ENCODE measurements around the gene KDM4C.
"Not testable (repeated sequence)": the region's sequence is repeated elsewhere in the genome, so short reads cannot be mapped to it uniquely, and the experiment has no call there.

Gene KDM4C

DNA sequence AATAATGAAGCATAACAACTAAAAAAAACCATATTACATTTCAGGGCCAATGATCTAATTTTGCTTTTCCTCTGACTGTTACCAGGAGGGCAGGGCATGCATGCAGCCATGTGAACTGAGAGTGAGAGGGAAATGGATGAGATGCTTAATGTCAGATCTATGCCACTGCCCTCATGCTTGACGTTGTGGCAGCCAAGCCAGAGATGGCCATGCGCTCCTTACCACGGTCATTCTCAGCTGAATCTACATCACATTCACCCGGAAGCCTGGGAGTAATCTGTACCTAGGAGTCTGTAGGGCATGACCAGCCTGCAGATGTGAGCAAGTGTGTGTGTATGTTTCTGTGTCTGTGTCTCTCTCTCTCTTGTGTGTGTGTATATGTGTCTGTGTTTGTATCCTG lies 183.7 kb downstream of the KDM4C start:
- DNase-seq: no peak

DNA sequence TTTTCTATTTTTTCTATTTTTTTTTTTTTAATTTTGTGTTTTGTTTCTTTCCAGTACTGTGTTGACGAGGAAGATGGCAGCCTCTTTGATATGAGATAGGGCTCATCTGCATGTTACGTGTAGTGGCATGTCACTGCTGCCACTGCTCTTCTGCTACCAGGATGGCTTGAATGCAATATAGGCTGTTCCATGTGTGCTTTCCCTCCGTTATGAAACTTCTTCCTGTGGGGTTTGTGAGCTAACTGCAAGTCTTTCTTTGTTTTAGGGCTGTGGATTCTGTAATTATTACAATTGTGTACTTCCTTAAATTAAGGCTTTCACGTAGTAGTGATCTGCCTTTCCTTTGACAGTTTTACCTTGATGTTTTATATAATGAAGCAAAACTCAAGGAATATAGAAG lies 184.6 kb downstream of the KDM4C start:
- no peak for DNase-seq

DNA sequence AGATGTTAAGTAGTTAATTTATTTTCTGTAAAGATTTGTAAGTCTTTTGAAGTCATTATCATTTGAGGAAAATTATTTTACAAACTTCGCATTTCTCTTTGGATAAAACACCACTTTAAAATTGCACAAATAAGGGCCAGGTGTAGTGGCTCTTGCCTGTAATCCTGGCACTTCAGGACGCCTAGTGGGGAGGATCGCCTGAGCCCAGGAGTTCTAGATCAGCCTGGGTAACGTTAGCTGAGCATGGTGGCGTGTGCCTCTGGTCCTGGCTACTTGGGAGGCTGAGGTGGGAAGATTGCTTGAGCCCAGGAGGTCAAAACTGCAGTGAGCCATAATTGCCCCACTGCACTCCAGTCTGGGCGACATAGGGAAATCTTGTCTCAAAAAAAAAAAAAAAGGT lies 185.5 kb downstream of the KDM4C start:
- no peak for DNase-seq

DNA sequence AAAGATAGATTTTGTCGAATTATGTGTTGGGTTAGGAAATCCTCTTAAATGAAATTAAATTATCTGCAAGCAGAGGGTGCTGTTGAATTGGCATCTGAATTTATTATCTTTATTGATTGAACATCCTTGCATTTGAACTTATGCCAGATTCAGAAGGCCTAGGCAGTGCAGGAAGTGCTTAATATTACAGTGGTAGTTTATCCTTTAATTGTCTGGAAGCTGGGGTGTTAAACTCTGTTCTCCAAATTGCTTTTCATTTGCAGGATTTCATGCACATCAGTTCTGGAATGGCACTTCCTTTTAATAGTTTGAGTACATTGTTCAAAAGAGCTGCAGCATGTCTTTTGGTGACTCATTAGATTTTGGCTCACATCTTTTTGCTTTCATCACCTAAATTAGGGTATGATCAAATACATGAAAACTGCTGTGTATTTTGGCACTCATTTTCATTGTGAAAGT lies 186.3 kb downstream of the KDM4C start:
- peak; percentile 24 for DNase-seq

DNA sequence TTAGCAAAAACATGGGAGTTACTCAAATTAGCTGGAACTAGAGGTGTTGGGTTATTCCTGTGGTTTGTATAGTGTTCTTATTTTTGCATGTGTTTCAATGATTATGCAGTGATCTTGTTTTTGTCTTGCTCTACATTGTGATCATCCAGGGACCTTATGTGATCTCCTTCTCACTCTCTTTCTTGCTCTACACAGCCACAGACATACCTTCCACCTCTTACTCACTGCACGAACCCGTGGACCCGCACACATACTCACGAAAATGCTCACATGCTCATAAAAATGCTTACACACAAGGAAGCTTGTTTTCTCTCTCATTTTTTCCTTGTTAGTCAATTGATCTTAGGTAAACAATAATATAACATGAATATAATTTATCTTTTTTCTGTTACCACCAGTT lies 187.1 kb downstream of the KDM4C start:
- DNase-seq: no peak

DNA sequence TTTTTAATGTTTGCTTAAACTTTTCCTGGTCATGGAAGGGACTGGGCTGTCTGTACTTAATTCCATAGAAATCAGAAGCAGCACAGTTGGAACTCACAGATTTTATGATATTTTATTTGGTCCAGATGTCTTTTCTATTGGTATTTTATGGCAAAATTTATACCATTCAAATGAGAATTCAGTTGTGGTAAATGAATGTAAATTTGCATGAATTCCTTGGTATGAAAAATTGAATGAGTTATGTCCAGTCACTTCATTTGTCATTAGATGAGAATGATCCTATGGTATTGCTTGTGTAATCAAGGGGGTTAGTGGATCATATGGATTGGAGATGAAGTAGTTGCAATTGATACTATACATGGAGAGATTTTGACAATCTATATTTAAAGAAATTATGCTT lies 188.0 kb downstream of the KDM4C start:
- no peak for DNase-seq

DNA sequence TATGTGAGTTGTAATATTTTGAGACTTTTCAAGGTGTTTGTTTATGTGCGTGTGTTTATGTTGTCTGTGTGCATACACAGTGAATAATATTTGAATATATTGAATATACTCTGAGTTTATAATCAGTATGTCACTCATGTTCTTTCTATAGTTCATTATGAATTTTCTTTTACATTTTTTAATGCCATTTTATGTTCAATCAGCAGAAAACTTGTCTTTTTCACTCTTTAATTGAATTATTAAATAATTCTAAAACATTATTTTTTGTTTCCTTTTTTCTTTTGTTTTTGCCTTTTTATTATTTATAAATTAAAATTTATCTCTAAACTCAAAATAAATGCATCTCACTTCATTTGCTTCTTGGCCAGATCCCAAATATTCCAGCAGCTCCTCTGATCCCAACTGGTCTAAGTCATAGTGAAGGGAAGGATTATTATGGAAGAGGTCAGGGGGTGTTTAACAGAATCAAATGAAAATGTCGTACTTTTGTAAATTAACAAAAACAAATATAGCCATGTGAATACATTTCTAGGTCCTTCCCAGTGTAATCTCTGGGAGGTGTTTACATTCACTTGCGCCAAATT lies 188.9 kb downstream of the KDM4C start:
- DNase-seq: no peak

DNA sequence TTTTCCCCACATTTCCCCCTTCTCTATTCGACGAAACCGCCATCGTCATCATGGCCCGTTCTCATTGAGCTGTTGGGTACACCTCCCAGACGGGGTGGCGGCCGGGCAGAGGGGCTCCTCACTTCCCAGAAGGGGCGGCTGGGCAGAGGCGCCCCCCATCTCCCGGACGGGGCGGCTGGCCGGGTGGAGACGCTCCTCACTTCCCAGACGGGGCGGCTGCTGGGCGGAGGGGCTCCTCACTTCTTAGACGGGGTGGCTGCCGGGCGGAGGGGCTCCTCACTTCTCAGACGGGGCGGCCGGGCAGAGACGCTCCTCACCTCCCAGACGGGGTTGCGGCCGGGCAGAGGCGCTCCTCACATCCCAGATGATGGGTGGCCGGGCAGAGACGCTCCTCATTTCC lies 191.1 kb downstream of the KDM4C start:
- DNase-seq: not testable (repeated sequence)

DNA sequence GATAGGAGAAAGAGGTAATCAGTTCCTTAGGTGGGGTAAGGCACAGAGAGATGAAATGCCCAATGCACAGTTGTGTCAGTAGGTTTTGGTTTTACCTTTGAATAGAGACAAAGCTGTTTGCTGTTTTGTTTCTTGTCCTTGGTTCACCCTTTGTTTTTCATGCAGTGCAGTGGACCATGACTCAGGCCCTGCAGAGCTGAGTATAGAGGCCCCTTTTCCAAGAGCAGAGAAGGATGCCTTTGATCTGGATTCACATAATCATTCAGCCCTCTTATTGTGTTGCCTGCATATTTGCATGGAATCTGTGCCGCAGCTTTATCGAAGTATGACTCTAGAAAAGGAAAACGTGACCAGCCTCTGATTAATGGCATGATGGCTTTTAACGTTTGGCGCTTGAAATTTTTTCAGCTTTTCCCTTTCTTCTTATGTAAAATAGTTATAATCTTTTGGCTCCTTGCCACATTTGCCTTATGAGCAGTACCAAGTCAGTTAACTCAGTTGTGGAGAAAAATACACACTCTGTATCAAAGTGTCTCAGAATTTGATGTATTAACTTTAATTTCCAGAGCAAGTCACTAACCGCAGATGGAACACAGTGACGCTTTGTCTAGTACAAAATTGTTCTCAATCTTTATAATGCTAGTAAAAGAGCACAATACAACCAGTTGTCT lies 197.6 kb downstream of the KDM4C start:
- no peak for DNase-seq

DNA sequence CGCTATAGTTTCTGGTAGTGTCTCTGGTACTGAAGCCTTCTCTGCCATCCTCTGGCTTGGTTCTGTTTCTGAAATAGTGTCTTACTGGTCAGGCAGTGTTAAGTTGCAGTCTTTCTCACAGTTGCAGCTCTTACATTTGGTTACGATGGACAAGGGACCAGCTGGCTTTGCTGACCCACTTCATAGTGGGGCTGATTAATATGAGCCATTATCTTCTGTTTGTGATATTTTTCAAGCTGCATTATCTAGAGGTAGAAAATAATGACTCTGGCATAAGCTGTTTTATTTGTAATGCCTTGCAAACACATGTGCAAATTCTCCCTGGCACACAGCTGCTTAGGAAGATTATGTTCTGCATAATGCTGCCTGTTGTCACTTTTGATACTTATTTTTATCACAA lies 199.1 kb downstream of the KDM4C start:
- DNase-seq: no peak

DNA sequence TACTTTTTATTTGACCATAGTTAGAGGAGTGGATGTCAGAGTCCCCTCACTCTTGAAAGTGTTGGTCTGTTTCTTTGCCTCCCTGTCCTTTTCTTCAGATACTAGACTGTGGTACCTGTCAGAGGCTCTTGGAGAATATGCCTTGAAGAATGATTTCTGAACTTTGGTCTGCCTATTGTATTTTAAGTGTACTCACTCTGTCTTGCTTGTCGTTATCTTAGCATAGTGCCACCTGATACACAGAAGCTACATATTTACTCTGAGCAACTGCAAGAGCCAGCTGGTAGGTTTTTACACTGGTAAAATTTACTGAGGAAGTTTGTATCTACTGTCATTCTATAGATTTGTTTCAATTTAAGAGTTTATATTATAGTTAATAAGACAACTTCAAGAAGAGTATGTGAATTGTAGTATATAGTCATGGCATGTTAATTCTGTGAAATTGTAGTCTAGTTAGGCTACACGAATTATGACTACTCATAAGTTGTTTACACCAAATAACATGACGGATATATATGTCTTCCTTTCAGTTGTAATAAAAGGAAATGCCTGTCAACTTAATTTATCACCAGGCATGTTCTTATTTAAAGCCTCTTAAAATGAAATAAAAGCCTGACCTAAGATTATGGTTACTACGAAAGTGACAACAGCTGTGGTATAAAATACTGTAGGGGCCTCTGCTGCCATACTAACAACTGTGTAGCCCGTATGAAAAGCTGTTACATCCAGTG lies 201.7 kb downstream of the KDM4C start:
- DNase-seq: no peak

DNA sequence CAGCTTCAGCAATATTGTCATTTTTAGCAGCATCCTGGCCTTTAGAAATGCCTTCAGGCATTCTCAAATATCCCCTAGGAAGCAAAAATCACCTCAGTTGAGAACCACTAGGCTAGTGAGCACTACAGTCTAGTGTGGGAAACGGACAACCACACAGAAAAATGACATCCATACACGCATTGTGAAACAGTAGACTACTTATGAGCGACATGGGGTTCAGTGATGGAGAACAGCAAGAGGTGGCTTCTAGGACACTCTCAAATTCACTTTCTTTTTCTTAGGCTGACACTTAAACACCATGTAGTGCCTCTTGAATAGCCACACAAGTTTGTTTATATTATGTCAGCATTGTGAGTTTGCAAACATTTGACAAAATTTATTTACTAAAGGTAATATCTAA lies 203.0 kb downstream of the KDM4C start:
- DNase-seq: no peak

DNA sequence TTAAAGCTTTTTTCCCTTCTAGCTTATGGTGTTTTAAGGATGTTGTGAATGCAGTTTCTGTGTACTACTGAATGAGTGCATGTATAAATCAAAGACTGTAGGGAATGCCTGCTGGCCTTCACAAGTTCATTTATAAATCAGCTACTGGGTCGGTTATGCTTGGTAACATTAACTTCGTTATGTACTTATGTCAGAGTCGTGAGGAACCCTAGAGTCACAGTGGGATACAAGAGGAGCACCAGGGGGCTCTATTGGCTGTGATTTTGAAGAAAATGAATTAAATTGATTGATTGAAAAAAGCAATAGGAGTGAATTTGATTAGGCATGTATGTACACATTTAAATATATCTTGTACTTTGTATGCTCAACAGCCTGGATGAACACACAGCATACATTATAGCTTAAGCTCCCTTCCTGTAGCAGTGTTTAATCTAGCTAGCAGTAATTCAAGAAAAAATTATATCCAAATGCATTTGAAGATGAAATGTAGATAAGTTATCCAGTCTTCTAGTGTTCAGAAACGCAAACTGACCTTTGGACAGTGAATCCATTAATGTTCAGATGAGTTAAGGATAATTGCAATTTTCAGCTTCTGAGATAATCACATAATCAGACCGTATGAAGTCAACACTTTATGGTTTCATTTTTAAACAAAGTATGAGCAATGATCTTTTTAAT lies 204.2 kb downstream of the KDM4C start:
- DNase-seq: no peak

DNA sequence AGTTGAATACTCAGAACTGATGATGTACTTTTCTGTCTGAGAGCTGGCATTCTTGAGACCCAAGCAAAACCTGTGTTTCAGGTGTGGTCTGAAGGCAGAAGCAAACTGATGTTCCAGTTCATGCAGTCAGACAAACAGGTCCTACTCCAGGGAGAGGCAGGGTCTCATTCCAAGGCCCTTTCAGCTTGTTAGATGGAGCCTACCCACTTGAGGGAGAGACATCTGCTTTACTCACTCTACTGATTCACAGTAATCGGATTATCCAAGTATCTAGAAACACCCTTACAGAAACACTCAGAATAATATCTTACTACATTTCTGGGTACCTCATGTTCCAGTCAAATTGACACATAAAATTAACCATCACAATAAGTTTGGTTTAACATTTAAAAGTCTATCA lies 207.8 kb downstream of the KDM4C start:
- no peak for DNase-seq

DNA sequence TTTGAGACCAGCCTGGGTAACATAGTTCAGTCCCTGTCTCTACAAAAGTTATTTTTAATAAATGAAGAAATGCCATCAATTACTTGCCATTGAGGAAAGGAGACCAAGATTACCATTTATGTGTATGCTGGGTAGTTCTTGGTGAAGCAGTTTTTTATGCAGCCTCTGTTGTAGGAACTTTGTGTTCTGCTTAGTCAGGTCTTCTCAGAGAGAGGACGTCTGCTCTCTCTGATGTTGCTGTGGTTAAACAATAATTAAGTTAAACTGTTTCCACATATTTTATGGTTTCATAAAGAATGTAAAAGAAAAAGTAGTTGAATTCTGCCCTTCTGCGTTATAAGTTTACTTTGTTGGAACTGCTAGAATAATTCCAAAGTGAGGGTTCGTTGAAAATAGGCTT lies 210.5 kb downstream of the KDM4C start:
- DNase-seq: no peak

DNA sequence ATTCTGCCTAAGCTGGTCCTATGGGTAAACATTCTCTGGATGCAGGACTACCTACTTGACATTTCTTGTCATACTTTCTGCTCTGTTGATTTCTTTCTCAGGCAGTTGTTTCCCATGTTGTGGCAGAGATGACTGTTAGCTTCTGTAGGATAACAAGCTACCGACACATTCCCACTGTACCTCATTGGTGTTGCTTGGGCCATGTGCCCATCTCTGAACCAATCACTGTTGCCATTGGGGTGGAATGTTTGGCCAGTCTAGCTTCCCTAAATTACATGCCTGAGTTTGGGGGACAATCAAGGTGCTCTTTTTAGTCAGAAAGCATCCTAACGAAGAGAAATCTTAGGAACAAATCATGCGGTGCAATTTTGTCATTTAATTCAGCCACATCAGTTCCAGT lies 212.0 kb downstream of the KDM4C start:
- no peak for DNase-seq

DNA sequence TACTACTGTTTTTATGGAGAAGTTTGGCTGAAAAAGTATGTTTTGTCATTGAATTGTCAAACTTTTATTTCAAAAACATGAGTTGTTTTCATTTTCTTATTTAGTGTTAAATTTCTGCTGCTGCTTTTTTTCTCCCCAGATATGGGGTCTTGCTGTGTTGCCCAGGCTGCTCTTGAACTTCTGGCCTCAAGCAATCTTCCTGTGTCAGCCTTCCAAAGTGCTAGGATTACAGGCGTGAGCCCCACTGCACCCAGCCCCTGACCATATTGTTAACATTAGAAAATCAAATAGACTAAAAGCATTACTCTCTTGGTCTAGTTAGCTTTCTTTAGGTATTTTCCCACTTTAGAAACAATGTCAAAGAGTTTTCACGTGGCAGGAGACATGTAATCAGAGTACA lies 215.3 kb downstream of the KDM4C start:
- no peak for DNase-seq

DNA sequence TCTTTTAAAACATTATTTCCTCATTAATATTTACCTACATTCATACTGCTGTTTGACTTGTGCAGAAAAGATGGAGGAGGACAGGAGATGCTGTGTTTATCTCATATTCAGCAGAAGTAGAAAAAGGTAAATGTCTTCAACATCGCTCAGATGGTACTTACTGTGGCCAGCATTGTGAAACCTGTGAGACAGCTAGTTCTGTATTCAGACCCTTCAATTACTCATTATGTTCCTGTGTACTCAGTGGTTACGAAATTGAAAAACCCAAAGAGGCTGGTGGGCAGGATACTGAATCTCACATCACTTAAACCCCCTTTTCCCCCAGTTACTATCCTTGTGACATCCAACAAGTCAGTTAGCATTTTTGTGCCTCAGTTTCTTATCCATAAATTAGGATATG lies 216.0 kb downstream of the KDM4C start:
- peak; percentile 6 for DNase-seq

DNA sequence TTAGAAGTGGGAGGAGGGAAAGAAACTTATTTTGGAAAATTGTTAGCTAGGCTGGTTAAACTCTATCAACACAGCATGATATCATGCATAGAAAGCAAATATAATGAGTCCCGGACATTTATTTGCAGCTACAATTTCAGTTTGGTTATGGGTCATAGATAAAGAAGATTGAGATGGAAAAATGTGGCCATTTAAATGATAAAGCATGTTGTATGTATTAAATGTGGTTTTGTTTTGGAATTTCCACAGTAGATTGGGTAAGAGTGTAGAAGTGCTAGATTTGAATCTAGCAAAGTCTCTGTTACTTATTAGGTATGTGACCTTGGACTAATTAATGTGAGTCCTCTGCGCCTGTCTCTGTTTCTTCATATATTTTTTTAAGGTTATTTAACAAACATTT lies 217.4 kb downstream of the KDM4C start:
- no peak for DNase-seq

DNA sequence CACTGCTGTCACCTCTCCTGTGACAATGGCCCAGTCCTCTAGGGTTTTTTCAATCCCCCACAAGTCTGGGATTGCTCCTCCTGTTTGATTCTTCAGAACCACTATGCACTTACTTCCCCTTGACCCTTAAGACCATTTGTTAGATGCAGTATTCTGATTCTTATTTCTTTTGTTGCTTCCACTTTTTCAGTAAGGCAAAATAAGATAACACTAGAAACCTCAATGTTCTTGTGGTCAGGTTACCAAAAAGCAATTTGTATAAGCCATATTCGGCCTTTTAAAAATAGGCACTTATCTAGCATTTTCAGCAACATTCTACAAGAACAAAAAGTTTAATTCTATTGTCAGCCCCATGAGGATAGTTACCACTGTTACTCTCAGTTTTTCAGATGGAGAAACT lies 220.0 kb downstream of the KDM4C start:
- DNase-seq: no peak

DNA sequence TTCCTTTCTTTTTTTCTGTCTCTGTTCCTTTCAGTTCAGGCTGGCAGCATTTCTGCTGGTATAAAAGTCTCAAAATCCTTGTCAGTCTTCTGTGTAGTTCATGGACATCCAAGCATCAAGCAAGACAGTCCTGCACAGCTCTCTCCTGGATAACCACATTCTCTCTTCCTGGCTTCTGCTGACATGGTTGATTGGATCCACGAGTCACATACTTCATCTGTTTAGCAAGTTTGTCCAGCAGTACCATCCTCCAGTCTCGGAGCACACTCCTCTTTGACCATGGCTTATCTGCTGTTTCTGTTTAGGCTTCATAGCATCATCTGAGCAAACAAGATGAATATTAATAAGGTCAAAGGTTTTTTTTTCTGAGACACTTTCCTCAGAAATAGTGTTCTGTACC lies 220.8 kb downstream of the KDM4C start:
- no peak for DNase-seq

DNA sequence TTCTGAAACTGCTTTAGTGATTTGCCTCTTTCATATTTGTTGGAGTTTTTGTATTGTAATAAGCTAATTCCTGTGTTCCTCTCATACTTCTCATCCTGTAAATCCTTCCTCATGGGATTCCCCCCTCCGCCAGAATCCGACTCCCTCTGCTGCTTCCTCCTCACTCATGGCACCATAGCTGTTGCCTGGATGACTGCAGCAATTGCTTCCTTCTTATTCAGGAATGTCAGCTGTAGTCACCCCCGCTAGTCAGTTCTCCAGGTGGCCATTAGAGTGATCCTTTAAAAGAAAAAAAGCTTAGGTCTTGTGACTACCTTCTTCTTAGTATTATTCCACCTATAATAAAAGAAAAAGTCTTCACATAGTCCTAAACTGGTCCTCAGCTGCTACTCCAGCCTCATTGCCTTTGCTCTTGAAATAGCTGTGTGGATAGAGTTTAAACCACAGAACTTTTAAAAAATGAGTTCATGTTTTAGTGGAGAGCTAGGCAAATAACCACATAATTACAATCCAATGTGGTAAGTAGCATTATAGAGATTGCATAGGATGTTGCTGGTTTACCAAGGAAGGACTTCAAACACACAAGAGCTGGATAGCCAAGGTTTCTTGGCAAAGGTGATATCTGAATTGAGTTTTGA lies 227.3 kb downstream of the KDM4C start:
- DNase-seq: no peak

DNA sequence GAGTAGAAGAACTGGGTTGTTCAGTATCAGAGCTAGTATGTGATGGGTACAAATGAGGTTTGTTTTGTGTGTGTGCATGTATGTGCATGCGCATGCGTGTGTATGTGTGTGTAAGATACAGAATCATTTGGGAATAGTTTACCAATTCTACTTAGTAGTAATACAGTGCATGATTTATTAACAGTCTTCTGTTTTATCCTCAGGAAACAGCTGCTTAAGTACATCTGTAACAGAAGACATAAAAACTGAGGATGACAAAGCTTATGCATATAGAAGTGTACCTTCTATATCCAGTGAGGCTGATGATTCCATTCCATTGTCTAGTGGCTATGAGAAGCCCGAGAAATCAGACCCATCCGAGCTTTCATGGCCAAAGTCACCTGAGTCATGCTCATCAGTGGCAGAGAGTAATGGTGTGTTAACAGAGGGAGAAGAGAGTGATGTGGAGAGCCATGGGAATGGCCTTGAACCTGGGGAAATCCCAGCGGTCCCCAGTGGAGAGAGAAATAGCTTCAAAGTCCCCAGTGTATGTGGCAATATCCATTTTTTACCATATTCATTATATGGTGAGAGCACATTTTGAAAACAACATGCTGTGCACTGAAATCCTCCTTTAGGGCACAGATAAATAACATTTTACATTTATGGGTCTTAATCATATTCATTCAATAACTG lies 228.5 kb downstream of the KDM4C start:
- no peak for DNase-seq

Measured in NCI-H226 (cell line).